Caco-2 (cell line): ENCODE data around the gene ENTPD8. TPM values are rescaled to one million over a fixed set of nuclear protein-coding genes. Genes with fewer than 3 reads are reported as not detected.

Experiments
- BruUV-seq: library from RNA; stranded (reverse); fragments of 400-500 nt; replicated peaks from 2 replicates; lab custom pipeline; 2021; lab: Mats Ljungman, UMichigan
- CTCF ChIA-PET: fragments of 300-600 bp; sonication (Branson Sonifier 250); formaldehyde crosslinking; loops from one replicate; lab custom pipeline; 2022; ENCODE audit warnings: antibody characterized with exemption; lab: Charles Lee
- POLR2A ChIA-PET: fragments of 300-600 bp; sonication (Branson Sonifier 250); formaldehyde crosslinking; loops from one replicate; lab custom pipeline; 2022; ENCODE audit warnings: antibody characterized with exemption; lab: Charles Lee
- DNase-seq, 2 experiments: peaks; one replicate each; pipeline versions ENCODE4 v3.0.0 to v3.0.0-alpha.2; 2020 to 2022
- H3K27me3 ChIP-seq: replicated peaks from 2 replicates; pipeline ENCODE4 v1.6.0; 2011; ENCODE audit warnings: low read length; ENCODE audit not compliant: control insufficient read depth, insufficient read depth
- H3K36me3 ChIP-seq: 2 replicates; pipeline ENCODE4 v1.5.1; 2011; ENCODE audit warnings: low read length; ENCODE audit not compliant: control insufficient read depth, insufficient read depth
- H3K4me1 ChIP-seq: fragments of 250-450 bp; sonication (Bioruptor Pico); 2 replicates; pipeline ENCODE4 v1.5.1; 2020; ENCODE audit warnings: mild to moderate bottlenecking
- H3K4me3 ChIP-seq: 2 replicates; pipeline ENCODE4 v1.5.1; 2011; ENCODE audit warnings: low read depth, mild to moderate bottlenecking, control low read depth, low read length
- H3K9me3 ChIP-seq: fragments of 250-450 bp; sonication (Bioruptor Pico); 2 replicates; pipeline ENCODE4 v1.5.1; 2020; ENCODE audit warnings: mild to moderate bottlenecking, moderate library complexity
- H3K27ac Mint-ChIP-seq: one replicate; pipeline ENCODE4 v1.8.0; 2022; ENCODE audit warnings: mixed read lengths; ENCODE audit not compliant: unreplicated experiment
- H3K27me3 Mint-ChIP-seq: one replicate; pipeline ENCODE4 v1.8.0; 2022; ENCODE audit warnings: mixed read lengths; ENCODE audit not compliant: insufficient read depth, unreplicated experiment
- H3K36me3 Mint-ChIP-seq: one replicate; pipeline ENCODE4 v1.8.0; 2022; ENCODE audit warnings: mild to moderate bottlenecking, mixed read lengths; ENCODE audit not compliant: insufficient read depth, unreplicated experiment
- H3K4me1 Mint-ChIP-seq: one replicate; pipeline ENCODE4 v1.8.0; 2022; ENCODE audit warnings: low read depth, mixed read lengths; ENCODE audit not compliant: unreplicated experiment
- H3K4me3 Mint-ChIP-seq: one replicate; pipeline ENCODE4 v1.8.0; 2022; ENCODE audit warnings: mild to moderate bottlenecking, moderate library complexity, mixed read lengths; ENCODE audit not compliant: unreplicated experiment
- H3K9me3 Mint-ChIP-seq: one replicate; pipeline ENCODE4 v1.8.0; 2022; ENCODE audit warnings: mixed read lengths; ENCODE audit not compliant: unreplicated experiment
- intact Hi-C: fragments of 100-400 bp; cut with micrococcal nuclease; formaldehyde crosslinking; loops from one replicate; pipeline ENCODE4 v1.10.0; 2022; ENCODE audit not compliant: unreplicated experiment
- total RNA-seq: library from RNA; stranded (reverse); gene quantifications from 2 replicates; pipeline ENCODE4 v1.2.3, GENCODE V29; 2022
- TF ChIP-seq, protein P1 (sequence below), 2 experiments: fragments of 200-600 bp in 1 of 2; IDR thresholded peaks; 1 replicate in 1 of 2; 2 replicates in 1 of 2; pipeline versions ENCODE4 v1.5.1 to v1.8.0; 2011 to 2022; ENCODE audit warnings: antibody characterized with exemption in 1 of 2, control low read depth in 1 of 2, inconsistent platforms in 1 of 2, low read depth in 1 of 2, low read length in 1 of 2, mild to moderate bottlenecking in 1 of 2, moderate library complexity in 1 of 2; ENCODE audit not compliant: insufficient read depth in 1 of 2, severe bottlenecking in 1 of 2, unreplicated experiment in 1 of 2

The ENTPD8 gene
- total RNA-seq, 1 experiment from 2014 or later = 8.6 TPM

DNA sequence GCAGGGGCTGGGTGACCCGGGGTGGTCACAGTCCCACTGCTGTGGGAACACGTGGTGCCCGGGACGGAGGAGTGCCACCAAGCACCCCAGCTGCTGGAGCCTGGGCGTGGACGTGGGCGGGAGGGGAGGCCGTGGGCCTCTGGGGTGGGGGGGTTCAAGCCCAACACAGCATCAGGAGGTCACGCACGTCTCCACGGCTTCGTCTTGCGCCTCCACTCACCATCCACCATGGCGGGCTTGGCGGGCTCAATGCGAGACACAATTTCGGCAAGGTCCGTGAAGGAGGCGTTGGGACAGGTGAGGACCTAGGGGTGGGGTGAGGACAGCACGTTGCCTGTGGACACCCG lies 20.1 kb upstream of the ENTPD8 start:
- Histone ChIP-seq H3K27me3 (no peaks in the 10 kb centered on the region), H3K36me3 (0 out of 2 replicates have a peak, but pooled peaks cover 2% of the 10 kb centered on the region), H3K4me3 (no peak overlapping the region), H3K9me3 (no peaks in the 10 kb centered on the region), H3K4me1 (peaks cover 7% of the 10 kb centered on the region)
- Mint-ChIP-seq H3K4me1 (no peaks in the 10 kb centered on the region), H3K27ac (no peak overlapping the region), H3K9me3 (no peaks in the 10 kb centered on the region), H3K4me3 (no peak overlapping the region), H3K27me3 (no peaks in the 10 kb centered on the region), H3K36me3 (peaks cover 7% of the 10 kb centered on the region)
- no peak for DNase-seq
- intact Hi-C loops = no loop called here
- BruUV-seq = no TSS peak
- TF ChIP-seq, protein P1, sequence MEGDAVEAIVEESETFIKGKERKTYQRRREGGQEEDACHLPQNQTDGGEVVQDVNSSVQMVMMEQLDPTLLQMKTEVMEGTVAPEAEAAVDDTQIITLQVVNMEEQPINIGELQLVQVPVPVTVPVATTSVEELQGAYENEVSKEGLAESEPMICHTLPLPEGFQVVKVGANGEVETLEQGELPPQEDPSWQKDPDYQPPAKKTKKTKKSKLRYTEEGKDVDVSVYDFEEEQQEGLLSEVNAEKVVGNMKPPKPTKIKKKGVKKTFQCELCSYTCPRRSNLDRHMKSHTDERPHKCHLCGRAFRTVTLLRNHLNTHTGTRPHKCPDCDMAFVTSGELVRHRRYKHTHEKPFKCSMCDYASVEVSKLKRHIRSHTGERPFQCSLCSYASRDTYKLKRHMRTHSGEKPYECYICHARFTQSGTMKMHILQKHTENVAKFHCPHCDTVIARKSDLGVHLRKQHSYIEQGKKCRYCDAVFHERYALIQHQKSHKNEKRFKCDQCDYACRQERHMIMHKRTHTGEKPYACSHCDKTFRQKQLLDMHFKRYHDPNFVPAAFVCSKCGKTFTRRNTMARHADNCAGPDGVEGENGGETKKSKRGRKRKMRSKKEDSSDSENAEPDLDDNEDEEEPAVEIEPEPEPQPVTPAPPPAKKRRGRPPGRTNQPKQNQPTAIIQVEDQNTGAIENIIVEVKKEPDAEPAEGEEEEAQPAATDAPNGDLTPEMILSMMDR (IDR thresholded peaks at IDR 0.05; ENCODE audit: insufficient read depth in 1 of 2, low read depth in 1 of 2, low read length in 1 of 2, severe bottlenecking in 1 of 2, unreplicated experiment in 1 of 2) = no peak
- ChIA-PET POLR2A (no interaction called here), CTCF (no interaction called here)

DNA sequence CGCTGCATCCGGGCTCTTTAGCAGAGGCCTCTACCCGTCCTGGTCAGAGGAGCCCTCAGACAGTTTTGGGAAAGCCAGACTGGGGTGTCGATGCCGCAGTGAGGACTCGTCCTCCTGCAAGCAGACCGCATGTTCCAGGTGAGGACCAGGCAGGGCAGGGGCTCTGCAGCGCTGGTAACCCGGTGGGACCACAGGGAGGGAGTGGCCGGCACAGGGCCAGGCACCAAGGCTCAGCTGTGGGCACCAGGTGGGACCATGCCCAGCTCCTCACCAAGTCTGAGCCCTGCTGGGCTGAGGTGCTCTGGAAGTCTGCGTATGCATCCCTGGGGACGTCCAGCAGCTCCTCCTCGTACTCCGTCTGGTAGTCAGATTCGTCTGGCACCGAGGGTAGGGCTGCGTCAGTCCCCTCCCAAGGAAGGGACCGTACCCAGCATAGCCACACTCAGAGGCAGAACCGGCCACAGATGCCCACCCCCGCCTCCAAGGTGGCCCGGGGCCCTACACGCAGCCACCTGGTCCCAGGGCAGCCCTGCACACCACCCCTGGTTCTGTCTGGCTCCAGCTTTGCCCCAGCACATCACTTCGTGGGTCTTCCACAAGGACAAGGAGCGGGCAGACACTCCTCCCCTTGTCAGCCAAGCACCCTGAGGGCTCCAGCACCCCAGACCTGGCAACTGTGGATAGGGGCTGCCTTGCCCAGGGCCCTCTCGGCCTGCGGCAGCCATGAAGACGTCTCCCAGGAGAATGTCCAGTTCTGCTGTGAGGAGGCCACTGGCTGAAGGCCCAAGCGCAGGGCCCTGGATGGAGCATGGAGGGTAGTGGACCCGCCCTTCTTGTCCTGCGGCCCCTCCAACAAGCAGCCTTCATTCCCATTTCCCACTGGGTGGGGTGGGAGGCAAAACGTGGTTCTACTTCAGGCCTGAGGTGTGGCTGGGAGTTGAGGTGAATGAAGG lies 19.5 kb upstream of the ENTPD8 start:
- H3K36me3 ChIP-seq = peaks cover 2% of the 10 kb centered on the region; the same call in 1 of the 2 replicates
- peaks cover 14% of the 10 kb centered on the region for H3K36me3 Mint-ChIP-seq
- no peak overlapping the region for H3K4me3 Mint-ChIP-seq
- H3K4me3 ChIP-seq = no peak overlapping the region
- DNase-seq = peak in 1 of 2 experiments; percentile 34
- CTCF ChIA-PET = interaction anchor here (0.6 kb wide), 1 partner anchor 112 kb away, joined by 3 read pairs; no protein-coding TSS in a partner anchor
- H3K27me3 ChIP-seq = no peaks in the 10 kb centered on the region
- no peaks in the 10 kb centered on the region for H3K9me3 Mint-ChIP-seq
- H3K27me3 Mint-ChIP-seq = no peaks in the 10 kb centered on the region
- POLR2A ChIA-PET = no interaction called here
- no peaks in the 10 kb centered on the region for H3K9me3 ChIP-seq
- no peaks in the 10 kb centered on the region for H3K4me1 Mint-ChIP-seq
- peaks cover 7% of the 10 kb centered on the region for H3K4me1 ChIP-seq
- intact Hi-C loops = no loop called here
- TF ChIP-seq, protein P1 (IDR thresholded peaks at IDR 0.05; ENCODE audit: insufficient read depth in 1 of 2, low read depth in 1 of 2, low read length in 1 of 2, severe bottlenecking in 1 of 2, unreplicated experiment in 1 of 2) = no peak
- no TSS peak for BruUV-seq
- H3K27ac Mint-ChIP-seq = no peak overlapping the region

DNA sequence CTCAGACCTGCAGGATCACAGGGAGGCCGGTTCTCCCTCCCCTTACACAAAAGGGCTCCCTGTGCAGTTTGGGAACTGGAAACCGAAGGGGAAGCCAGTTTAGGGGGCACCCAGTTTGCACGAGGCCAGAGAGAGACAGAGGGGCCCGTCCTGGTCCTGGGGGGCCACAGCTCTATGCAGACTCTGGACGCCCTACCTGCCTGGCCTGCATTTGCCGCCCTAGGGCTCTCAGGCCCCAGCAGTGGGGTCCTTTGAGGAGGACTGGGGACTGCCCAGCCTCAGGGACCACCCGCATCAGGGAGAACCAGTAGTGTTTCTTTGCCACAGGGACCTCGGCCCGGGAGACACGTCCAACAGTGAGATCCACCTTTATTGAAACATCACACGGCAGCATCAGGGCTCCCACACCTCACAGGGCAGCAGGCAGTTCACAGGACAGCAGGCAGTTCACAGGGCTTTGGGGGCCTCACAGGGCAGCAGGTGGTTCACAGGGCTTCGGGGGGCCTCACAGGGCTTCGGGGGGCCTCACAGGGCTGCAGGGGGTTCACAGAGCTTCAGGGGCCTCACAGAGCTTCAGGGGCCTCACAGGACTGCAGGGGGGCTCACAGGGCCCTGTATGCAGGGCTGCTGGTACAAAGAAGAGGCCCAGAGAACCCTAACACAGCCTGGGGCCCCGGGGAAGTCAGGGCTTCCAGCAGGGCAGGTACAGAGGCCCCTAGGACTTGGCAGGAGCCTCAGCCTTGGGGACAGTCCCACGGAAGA lies 18.6 kb upstream of the ENTPD8 start:
- Histone ChIP-seq H3K9me3 (no peaks in the 10 kb centered on the region), H3K4me1 (peaks cover 11% of the 10 kb centered on the region), H3K36me3 (peaks cover 3% of the 10 kb centered on the region), H3K27me3 (no peaks in the 10 kb centered on the region), H3K4me3 (peak overlapping the region; percentile 89)
- H3K27ac Mint-ChIP-seq = no peak overlapping the region
- ChIA-PET CTCF (interaction anchor here (0.6 to 1.0 kb wide), 6 partner anchors 15 to 223 kb away, joined by 3 read pairs; partner anchors contain the start of gene NRARP), POLR2A (interaction anchor here (0.5 to 1.0 kb wide), 9 partner anchors 9 to 158 kb away, joined by 3 to 13 read pairs (median 5); partner anchors contain the start of genes ARRDC1, ENTPD8, EXD3 and NOXA1)
- intact Hi-C loops = no loop called here
- H3K9me3 Mint-ChIP-seq = no peaks in the 10 kb centered on the region
- H3K4me1 Mint-ChIP-seq = no peaks in the 10 kb centered on the region
- TF ChIP-seq, protein P1 (IDR thresholded peaks at IDR 0.05; ENCODE audit: insufficient read depth in 1 of 2, low read depth in 1 of 2, low read length in 1 of 2, severe bottlenecking in 1 of 2, unreplicated experiment in 1 of 2) = no peak
- BruUV-seq = no TSS peak
- peaks cover 20% of the 10 kb centered on the region for H3K36me3 Mint-ChIP-seq
- peak in 1 of 2 experiments; percentile 36 for DNase-seq
- no peaks in the 10 kb centered on the region for H3K27me3 Mint-ChIP-seq
- peak overlapping the region; percentile 37 for H3K4me3 Mint-ChIP-seq
